Fibroblast of gingiva (primary cell): ENCODE results near the gene AOC2.
"Not testable (repeated sequence)": the region's sequence is repeated elsewhere in the genome, so short reads cannot be mapped to it uniquely, and the experiment has no call there.

ENCODE experiments used
- DNase-seq: peaks from one replicate; pipeline ENCODE4 v3.0.0-alpha.2; 2011; ENCODE audit warnings: low read depth

The AOC2 gene

DNA sequence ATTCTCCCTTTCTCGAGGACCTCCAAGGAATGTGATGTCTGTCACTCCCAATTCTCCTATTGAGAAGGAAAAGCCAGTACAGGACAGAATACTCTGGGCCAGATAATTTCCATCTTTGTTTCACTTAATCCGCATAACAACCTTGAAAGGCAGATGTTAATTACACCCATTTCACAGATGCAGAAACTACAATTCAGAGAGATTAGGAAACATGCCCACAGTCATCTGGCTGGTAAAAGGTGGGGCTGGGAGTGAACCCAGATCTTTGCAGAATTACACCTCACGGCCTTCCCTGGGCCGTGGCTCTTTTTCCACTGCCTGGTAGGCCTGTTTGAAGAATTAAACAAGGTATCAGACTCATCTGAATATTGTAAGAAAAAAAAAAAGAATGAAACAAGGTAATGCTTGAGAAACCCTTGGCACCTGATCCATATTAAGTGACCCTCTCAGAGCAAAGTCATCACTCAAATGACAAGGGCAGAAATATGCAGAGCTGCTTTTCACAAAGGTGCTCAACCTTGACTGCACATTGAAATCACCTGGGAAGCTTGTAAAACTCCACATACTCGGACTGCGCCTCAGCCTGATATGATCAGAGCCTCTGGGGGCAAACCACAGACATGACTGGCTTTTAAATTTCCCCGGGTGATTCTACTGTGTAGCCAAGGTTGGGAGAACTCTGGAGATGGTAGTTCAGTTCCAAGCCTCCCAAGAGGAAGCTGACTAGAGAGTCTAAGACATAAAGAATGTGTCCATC is 39.6 kb downstream of the AOC2 start:
- DNase-seq, result no peak

GRCh38 chr17:42885806-42886205 is 41.4 kb downstream of the AOC2 start:
- DNase-seq, result not testable (repeated sequence)

GRCh38 chr17:42886283-42887176 is 42.1 kb downstream of the AOC2 start:
- no peak for DNase-seq

DNA sequence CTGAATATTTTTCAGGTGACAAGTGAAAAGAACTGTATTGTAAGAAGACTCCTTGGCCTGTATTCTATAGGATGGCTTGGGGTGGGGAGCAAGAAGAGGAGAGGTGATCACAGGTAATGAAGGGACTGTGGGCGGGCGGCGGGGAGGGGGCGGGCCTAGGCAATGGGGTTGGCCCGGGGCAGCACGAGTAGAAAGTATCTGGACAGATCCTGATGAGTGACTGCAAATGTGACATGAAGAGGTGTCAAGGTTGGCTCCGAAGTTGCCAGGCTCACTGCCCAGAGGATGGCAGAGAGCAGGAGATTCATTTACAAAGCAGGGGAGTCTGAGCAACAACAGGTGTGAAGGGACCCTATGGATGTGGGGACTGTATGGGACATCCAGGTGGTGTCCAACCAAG is 45.4 kb downstream of the AOC2 start:
- DNase-seq, result no peak

- DNase-seq, result no peak
Measured at GRCh38 chr17:42891539-42892152, 47.3 kb downstream of the AOC2 start.

- no peak for DNase-seq
Measured at GRCh38 chr17:42893359-42893758, 49.0 kb downstream of the AOC2 start.

DNA sequence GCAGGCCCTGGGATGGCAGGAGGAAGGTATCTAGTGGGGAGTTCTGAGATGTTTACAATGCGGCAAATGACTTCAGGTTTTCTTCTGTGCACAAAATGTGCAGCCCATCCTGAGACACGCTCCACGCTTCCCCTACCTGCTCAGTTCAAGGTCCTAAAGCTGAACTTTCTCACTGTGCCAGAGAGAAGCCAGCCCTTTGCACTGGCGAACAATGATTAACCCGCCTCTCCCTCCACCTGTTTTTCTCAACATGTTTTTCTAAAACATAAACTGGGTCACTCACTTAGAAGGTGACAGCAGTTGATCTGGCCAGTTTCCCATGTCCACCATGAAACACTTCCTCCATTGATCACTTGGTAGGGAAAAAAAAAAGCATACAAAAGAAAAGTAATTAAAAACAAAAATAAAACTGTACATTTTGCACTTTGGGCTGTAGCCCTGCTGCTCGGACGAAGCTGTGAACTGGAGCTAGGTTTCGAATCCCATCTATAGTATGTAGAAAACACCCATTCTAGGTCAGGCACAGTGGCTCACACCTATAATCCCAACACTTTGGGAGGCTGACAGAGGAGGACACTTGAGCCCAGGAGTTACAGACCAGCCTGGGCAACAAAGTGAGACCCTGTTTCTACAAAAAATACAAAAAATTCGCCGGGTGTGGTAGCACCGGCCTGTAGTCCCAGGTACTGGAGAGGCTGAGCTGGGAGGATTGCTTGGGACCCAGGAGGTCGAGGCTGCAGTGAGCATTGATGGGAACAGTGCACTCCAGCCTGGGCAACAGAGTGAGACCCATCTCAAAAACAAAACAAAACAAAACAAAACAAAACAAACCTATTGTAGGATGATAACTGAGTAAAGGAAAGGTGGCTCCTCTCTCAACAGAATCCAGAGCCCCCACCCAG is 50.2 kb downstream of the AOC2 start:
- DNase-seq, result no peak

DNA sequence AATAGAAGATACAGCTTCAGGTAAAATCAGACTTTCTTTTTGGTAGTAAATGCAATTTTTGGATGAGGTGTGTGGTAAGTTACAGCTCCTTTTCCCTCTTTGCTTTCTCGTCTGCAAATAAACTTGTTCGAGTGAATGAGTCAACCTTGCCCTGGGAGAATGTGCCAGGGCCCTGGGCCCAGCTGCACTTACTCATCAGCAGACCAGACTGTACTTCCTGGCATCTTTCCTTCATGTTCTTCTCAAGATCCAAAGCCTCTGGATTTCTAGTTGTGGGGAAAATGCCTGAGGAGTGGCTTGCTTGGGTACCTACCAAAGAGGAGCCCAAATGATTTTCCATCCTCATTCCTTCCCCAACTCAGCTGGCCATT is 50.8 kb downstream of the AOC2 start:
- peak; percentile 83 for DNase-seq

- DNase-seq, result no peak
Measured at GRCh38 chr17:42898147-42898811, 53.9 kb downstream of the AOC2 start.

DNA sequence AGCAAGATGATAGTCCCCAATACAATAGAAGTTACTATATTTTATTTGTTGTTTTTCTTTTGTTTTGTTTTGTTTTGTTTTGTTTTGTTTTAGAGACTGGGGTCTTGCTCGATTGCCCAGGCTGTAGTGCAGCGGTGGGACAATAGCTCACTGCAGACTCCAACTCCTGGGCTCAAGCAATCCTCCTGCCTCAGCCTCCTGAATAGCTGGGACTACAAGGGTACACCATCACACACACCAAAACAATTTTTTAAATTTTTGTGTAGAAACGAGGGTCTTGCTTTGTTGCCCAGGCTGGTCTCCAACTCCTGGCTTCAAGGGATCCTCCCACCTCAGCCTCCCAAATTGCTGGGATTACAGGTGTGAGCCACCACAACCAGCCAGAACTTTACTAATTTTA is 55.6 kb downstream of the AOC2 start:
- DNase-seq, result not testable (repeated sequence)
